Trophoblast cell (in vitro differentiated cells and primary cell): ENCODE results near the gene KIFC3.
A peak's percentile ranks its signal among the peaks of the same experiment; 100 is the strongest.

Experiments used
- DNase-seq, 2 donors: peaks; one replicate each; pipeline ENCODE4 v3.0.0-alpha.2; 2016
- H2AFZ ChIP-seq: 2 replicates; pipeline ENCODE4 v1.6.1; 2013; ENCODE audit warnings: low read length, moderate library complexity, mild to moderate bottlenecking; ENCODE audit not compliant: insufficient read depth, poor library complexity
- H2AK5ac ChIP-seq: 2 replicates; pipeline ENCODE4 v1.6.1; 2013; ENCODE audit warnings: mild to moderate bottlenecking, low read length
- H2BK120ac ChIP-seq: 2 replicates; pipeline ENCODE4 v1.6.1; 2013; ENCODE audit warnings: low read length, mild to moderate bottlenecking, moderate library complexity; ENCODE audit not compliant: insufficient read depth, poor library complexity
- H2BK12ac ChIP-seq: 2 replicates; pipeline ENCODE4 v1.6.1; 2013; ENCODE audit warnings: mild to moderate bottlenecking, low read length, moderate library complexity
- H2BK5ac ChIP-seq: 2 replicates; pipeline ENCODE4 v1.6.1; 2013; ENCODE audit warnings: low read length, low read depth, moderate library complexity, mild to moderate bottlenecking; ENCODE audit not compliant: poor library complexity
- H3K14ac ChIP-seq: 2 replicates; pipeline ENCODE4 v1.6.1; 2013; ENCODE audit warnings: mild to moderate bottlenecking, low read length
- H3K18ac ChIP-seq: 2 replicates; pipeline ENCODE4 v1.6.1; 2013; ENCODE audit warnings: mild to moderate bottlenecking, low read length
- H3K23ac ChIP-seq: 2 replicates; pipeline ENCODE4 v1.6.1; 2013; ENCODE audit warnings: low read length
- H3K27ac ChIP-seq: 2 replicates; pipeline ENCODE4 v1.5.1; 2013; ENCODE audit warnings: low read depth, mild to moderate bottlenecking, inconsistent platforms, low read length, moderate library complexity
- H3K27me3 ChIP-seq: 2 replicates; pipeline ENCODE4 v1.6.1; 2013; ENCODE audit warnings: inconsistent platforms, mild to moderate bottlenecking, low read length, moderate library complexity; ENCODE audit not compliant: insufficient read depth
- H3K36me3 ChIP-seq, 2 experiments: 1 replicate in 1 of 2; 2 replicates in 1 of 2; pipeline ENCODE4 v1.6.1; 2013; ENCODE audit warnings: low read length in 2 of 2, mild to moderate bottlenecking in 2 of 2, moderate library complexity in 1 of 2; ENCODE audit not compliant: insufficient read depth in 2 of 2, control insufficient read depth in 1 of 2
- H3K4ac ChIP-seq: 2 replicates; pipeline ENCODE4 v1.6.1; 2013; ENCODE audit warnings: low read depth, mild to moderate bottlenecking, low read length, moderate library complexity
- H3K4me1 ChIP-seq, 2 experiments: 1 replicate in 1 of 2; 2 replicates in 1 of 2; pipeline ENCODE4 v1.6.1; 2013; ENCODE audit warnings: low read length in 2 of 2, mild to moderate bottlenecking in 2 of 2, moderate library complexity in 1 of 2; ENCODE audit not compliant: insufficient read depth in 2 of 2, control insufficient read depth in 1 of 2
- H3K4me2 ChIP-seq: 2 replicates; pipeline ENCODE4 v1.6.1; 2013; ENCODE audit warnings: inconsistent platforms, mild to moderate bottlenecking, low read length, moderate library complexity
- H3K4me3 ChIP-seq: 2 replicates; pipeline ENCODE4 v1.5.1; 2013; ENCODE audit warnings: mild to moderate bottlenecking, low read depth, low read length, inconsistent platforms
- H3K79me1 ChIP-seq: one replicate; pipeline ENCODE4 v1.6.1; 2013; ENCODE audit warnings: low read length
- H3K79me2 ChIP-seq: 2 replicates; pipeline ENCODE4 v1.6.1; 2013; ENCODE audit warnings: low read length, mild to moderate bottlenecking; ENCODE audit not compliant: control insufficient read depth, insufficient read depth, poor library complexity
- H3K9ac ChIP-seq: 2 replicates; pipeline ENCODE4 v1.6.1; 2013; ENCODE audit warnings: mild to moderate bottlenecking, low read length
- H3K9me3 ChIP-seq: 2 replicates; pipeline ENCODE4 v1.6.1; 2013; ENCODE audit warnings: low read depth, mild to moderate bottlenecking, control low read depth, inconsistent platforms, low read length; ENCODE audit not compliant: insufficient read depth
- H4K12ac ChIP-seq: 2 replicates; pipeline ENCODE4 v1.6.1; 2013; ENCODE audit warnings: low read depth, mild to moderate bottlenecking, low read length, moderate library complexity
- H4K8ac ChIP-seq: 2 replicates; pipeline ENCODE4 v1.6.1; 2013; ENCODE audit warnings: low read depth, mild to moderate bottlenecking, low read length, moderate library complexity
- H4K91ac ChIP-seq: one replicate; pipeline ENCODE4 v1.6.1; 2013; ENCODE audit warnings: low read depth, mild to moderate bottlenecking, low read length, moderate library complexity
- WGBS: extraction: QIAGEN DNeasy Blood & Tissue Kit; methylation state at CpG from one replicate; pipeline ENCODE4 v1.1.7; 2013; ENCODE audit warnings: missing lambda C conversion rate; ENCODE audit not compliant: insufficient read length, insufficient coverage; ENCODE audit errors: extremely low coverage; 5-methylcytosine and 5-hydroxymethylcytosine counted together

KIFC3 gene

DNA sequence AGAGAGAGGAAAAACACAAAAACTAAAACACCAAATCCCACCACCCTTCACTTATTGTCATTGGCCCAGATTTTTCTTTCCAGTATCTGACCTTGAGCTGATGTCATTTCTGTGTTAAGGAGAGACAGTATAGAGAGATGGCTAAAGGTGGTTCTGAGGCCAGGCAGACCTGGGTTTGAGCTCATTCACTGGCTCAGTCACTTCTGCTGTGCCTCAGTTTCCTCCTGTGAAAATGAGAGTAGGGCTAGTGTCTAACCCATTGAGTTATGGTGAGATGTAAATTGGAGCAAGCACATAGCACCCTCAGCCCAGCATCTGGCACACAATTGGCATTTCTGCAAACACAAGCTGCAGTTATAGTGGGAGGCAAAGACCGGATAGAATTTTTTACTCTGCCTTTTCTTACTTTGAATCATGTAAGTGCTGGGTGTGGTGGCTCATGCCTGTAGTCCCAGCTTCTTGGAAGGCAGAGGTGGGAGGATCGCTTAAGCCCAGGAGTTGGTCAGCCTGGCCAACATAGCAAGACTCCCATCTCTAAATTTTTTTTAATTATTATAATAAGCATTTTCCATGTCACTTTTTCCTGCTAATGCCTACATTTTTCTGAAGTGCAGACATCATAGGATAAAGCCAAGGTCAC is 6.4 kb upstream of the KIFC3 start:
- WGBS: no CpG with 5 or more reads among the region's 2 CpGs
- H2BK5ac ChIP-seq: no peak overlapping the region
- H4K12ac ChIP-seq: no peak overlapping the region
- H2BK12ac ChIP-seq: peak overlapping the region; percentile 7
- no peak overlapping the region for H3K14ac ChIP-seq
- H3K36me3 ChIP-seq: no peaks in the 10 kb centered on the region
- H3K4me3 ChIP-seq: no peak overlapping the region
- H3K27me3 ChIP-seq: no peaks in the 10 kb centered on the region
- no peak overlapping the region for H3K9ac ChIP-seq
- H2AFZ ChIP-seq: no peak overlapping the region
- H4K91ac ChIP-seq: no peak overlapping the region
- no peak overlapping the region for H2AK5ac ChIP-seq
- H4K8ac ChIP-seq: no peak overlapping the region
- H3K9me3 ChIP-seq: no peaks in the 10 kb centered on the region
- H2BK120ac ChIP-seq: no peak overlapping the region
- H3K18ac ChIP-seq: no peak overlapping the region
- H3K23ac ChIP-seq: no peak overlapping the region
- peaks cover 28 to 29% of the 10 kb centered on the region in 2 experiments for H3K4me1 ChIP-seq
- H3K4me2 ChIP-seq: no peak overlapping the region
- H3K27ac ChIP-seq: no peak overlapping the region
- H3K79me1 ChIP-seq: peaks cover 10% of the 10 kb centered on the region
- no peak for DNase-seq
- no peaks in the 10 kb centered on the region for H3K79me2 ChIP-seq
- H3K4ac ChIP-seq: no peak overlapping the region

GRCh38 chr16:57807968-57808528 is 5.8 kb upstream of the KIFC3 start:
- no CpG with 5 or more reads among the region's 16 CpGs for WGBS
- DNase-seq: peak; percentile 94 to 98
- Histone ChIP-seq H2BK12ac (no peak overlapping the region), H3K18ac (no peak overlapping the region), H2AFZ (no peak overlapping the region), H3K4me3 (no peak overlapping the region), H2AK5ac (no peak overlapping the region), H3K4me1 (peaks cover 34 to 35% of the 10 kb centered on the region in 2 experiments), H3K27ac (no peak overlapping the region), H3K27me3 (no peaks in the 10 kb centered on the region), H4K91ac (no peak overlapping the region), H3K14ac (no peak overlapping the region), H3K36me3 (no peaks in the 10 kb centered on the region), H3K4ac (no peak overlapping the region), H4K12ac (no peak overlapping the region), H3K9me3 (no peaks in the 10 kb centered on the region), H3K23ac (no peak overlapping the region), H3K4me2 (no peak overlapping the region), H2BK120ac (no peak overlapping the region), H4K8ac (no peak overlapping the region), H3K79me1 (peaks cover 15% of the 10 kb centered on the region), H3K9ac (no peak overlapping the region), H2BK5ac (no peak overlapping the region), H3K79me2 (no peaks in the 10 kb centered on the region)

DNA sequence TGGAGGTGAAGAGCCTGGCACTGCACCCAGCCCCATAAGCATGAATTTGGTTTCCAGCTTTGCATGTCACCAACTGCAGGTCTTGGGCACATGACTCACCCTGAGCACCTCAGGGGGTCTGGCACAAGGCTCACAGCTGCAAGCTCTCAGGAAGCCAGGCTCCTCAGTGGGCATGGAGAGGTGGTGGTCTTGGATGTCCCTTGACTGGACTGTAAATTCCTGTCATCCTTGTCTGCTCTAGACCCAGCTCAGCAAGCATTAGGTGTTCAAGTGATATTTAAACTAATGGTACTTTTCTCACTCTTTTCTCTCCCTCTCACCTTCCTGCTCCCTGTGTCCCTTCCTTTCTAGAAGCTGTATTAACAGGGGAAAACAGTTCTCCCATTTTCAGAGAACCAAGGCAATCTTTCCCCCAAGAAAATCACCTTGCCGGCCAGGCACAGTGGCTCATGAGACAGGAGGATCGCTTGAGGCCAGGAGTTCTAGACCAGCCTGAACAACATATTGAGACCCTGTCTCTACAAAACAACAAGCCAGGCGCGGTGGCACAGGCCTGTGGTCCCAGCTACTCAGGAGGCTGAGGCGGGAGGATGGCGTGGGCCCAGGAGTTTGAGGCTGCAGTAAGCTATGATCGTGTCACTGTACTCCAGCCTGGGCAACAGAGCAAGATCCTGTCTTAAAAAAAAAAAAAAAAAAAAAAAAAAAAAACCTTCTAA is 5.1 kb upstream of the KIFC3 start:
- Histone ChIP-seq H2BK5ac (peak overlapping the region; percentile 0), H3K18ac (no peak overlapping the region), H3K4me3 (no peak overlapping the region), H2AFZ (no peak overlapping the region), H3K27ac (no peak overlapping the region), H3K79me2 (peaks cover 3% of the 10 kb centered on the region), H3K9ac (no peak overlapping the region), H3K14ac (no peak overlapping the region), H2AK5ac (no peak overlapping the region), H3K4ac (no peak overlapping the region), H3K27me3 (no peaks in the 10 kb centered on the region), H2BK120ac (no peak overlapping the region), H3K9me3 (no peaks in the 10 kb centered on the region), H2BK12ac (peak overlapping the region; percentile 7), H3K79me1 (peaks cover 21% of the 10 kb centered on the region), H3K36me3 (no peaks in the 10 kb centered on the region), H3K23ac (no peak overlapping the region), H4K12ac (no peak overlapping the region), H4K91ac (peak overlapping the region; percentile 20), H3K4me2 (no peak overlapping the region), H4K8ac (no peak overlapping the region), H3K4me1 (peaks cover 35 to 38% of the 10 kb centered on the region in 2 experiments)
- DNase-seq: no peak
- WGBS: no CpG with 5 or more reads among the region's 7 CpGs

GRCh38 chr16:57805176-57805575 is 2.9 kb upstream of the KIFC3 start:
- peaks cover 7% of the 10 kb centered on the region for H3K79me2 ChIP-seq
- H2BK12ac ChIP-seq: peak overlapping the region; percentile 27
- no peak overlapping the region for H2BK5ac ChIP-seq
- no peak overlapping the region for H3K4me2 ChIP-seq
- no peak overlapping the region for H3K4me3 ChIP-seq
- no peak overlapping the region for H2AK5ac ChIP-seq
- H3K14ac ChIP-seq: no peak overlapping the region
- no peak overlapping the region for H2BK120ac ChIP-seq
- H4K12ac ChIP-seq: no peak overlapping the region
- peak overlapping the region; percentile 21 for H4K91ac ChIP-seq
- no peak overlapping the region for H3K9ac ChIP-seq
- DNase-seq: peak in 1 of 2 donors; percentile 34
- H3K4me1 ChIP-seq: peaks cover 38 to 41% of the 10 kb centered on the region in 2 experiments
- H3K9me3 ChIP-seq: no peaks in the 10 kb centered on the region
- H4K8ac ChIP-seq: no peak overlapping the region
- H3K4ac ChIP-seq: no peak overlapping the region
- WGBS: no CpG with 5 or more reads among the region's 6 CpGs
- peaks cover 36% of the 10 kb centered on the region for H3K79me1 ChIP-seq
- H3K36me3 ChIP-seq: no peaks in the 10 kb centered on the region
- H3K27ac ChIP-seq: no peak overlapping the region
- H3K18ac ChIP-seq: no peak overlapping the region
- no peaks in the 10 kb centered on the region for H3K27me3 ChIP-seq
- H2AFZ ChIP-seq: no peak overlapping the region
- no peak overlapping the region for H3K23ac ChIP-seq
